DMS79 (cell line): ENCODE data around the gene C6orf132.
"Not testable (repeated sequence)": the region's sequence is repeated elsewhere in the genome, so short reads cannot be mapped to it uniquely, and the experiment has no call there.

Experiments used
- DNase-seq: peaks from one replicate; lab custom pipeline; 2025; lab: John Stamatoyannopoulos, UW

The C6orf132 gene

GRCh38 chr6:42142118-42142835 is at the start of gene C6orf132:
TSS of gene C6orf132 (minus strand) at chr6:42142620. CDS start at chr6:42142444, 176 bp downstream.
- no peak for DNase-seq

GRCh38 chr6:42190554-42191183 is 48.2 kb upstream of the C6orf132 start:
- DNase-seq: no peak

DNA sequence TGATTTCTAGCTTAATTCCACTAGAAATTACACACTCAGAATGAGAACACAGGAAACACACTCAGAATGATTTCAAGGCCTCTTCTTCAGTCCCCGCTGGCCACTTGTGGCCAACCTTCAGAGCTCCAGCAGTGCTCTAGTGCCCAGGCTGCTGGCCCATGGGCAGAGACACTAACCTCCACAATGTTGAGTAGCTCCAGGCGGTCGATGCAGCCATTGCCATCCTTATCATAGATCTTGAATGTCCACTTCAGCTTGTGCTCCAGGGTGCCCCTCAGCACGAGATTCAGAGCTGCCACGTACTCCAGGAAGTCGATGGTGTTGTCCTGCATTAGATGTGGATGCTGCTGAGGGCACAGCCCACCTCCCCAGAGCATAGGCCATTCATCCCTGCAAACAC is 46.0 kb upstream of the C6orf132 start:
- DNase-seq: no peak

DNA sequence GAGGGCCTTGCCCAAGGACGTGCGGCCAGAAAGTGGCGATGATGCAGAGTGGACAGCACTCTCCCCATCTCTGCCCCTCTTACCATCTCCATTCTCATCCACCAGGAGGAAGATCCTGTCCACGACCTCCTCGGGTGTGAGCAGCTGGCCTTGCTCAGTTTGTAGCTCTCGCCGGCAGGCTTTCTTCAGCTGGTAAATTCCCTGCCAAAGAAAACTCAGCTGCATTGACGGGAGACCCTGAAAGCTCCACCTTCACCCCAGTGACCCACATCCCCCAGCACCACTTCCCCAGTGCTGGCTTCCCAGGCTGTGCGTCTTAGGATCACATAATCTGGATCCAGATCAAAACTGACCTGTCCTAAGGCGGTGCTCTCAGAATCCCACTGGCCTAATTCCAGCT is 43.2 kb upstream of the C6orf132 start:
- DNase-seq: no peak

GRCh38 chr6:42184475-42184874 is 42.1 kb upstream of the C6orf132 start:
- DNase-seq: no peak

- DNase-seq: no peak
Observed at GRCh38 chr6:42182101-42182500, 39.7 kb upstream of the C6orf132 start.

DNA sequence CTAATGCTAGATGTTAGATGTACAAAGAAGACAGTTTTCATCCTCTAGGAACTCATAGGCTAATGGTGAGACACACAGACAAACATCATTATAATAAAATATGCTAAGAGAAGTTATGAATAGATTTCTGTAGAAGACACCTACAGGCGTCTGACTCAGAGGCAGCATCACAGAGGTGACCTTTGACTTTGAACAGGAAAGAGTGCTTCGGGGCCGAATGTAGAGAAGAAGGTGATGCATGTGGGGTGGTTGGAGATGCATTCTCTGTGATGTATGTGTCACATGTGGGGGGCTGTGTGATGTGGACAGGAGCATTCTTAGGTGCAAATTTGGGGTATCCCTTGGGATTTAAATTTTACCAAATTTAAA is 37.5 kb upstream of the C6orf132 start:
- DNase-seq: no peak

GRCh38 chr6:42179261-42179944 is 37.0 kb upstream of the C6orf132 start:
- DNase-seq: no peak

DNA sequence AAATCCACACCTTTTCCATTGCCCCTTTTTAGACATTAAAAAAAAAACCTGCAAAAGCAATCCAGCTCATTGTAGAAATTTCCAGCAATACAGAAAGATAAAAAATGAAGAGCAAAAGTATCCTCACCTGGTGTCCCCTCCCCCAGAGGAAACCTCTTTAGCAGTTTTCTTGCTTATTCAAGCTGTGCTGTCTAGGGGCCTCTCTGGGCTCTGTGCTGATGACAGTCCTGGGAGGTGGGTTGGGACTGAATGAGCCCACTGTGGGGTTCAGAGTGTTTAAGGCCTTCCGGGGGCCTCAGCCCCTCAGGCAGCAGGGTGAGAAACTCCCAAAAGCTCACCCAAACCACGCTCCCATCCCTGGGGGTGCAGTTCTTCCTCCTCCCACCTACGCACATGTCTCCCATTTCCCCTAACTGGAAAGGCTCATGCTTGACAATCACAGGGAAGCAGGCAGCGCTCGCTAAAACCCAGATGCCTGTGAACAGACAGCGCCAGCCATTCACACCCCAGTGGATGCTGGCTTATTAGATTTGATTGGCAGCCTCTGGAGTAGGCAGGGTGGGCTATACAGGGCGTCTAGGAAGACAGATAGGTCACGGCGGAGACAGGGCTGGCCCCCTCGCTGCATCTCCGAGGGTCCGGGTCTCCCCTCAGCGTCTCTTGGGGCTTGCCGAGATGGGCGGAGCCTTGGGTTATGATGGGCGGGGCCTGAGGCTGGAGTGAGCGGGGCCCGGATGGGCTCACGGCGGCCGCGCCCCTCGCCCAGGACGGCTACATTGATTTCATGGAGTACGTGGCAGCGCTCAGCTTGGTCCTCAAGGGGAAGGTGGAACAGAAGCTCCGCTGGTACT is 35.3 kb upstream of the C6orf132 start:
- DNase-seq: no peak

- DNase-seq: no peak
Observed at GRCh38 chr6:42176981-42177380, 34.6 kb upstream of the C6orf132 start.

GRCh38 chr6:42175860-42176259 is 33.4 kb upstream of the C6orf132 start:
- DNase-seq: no peak

DNA sequence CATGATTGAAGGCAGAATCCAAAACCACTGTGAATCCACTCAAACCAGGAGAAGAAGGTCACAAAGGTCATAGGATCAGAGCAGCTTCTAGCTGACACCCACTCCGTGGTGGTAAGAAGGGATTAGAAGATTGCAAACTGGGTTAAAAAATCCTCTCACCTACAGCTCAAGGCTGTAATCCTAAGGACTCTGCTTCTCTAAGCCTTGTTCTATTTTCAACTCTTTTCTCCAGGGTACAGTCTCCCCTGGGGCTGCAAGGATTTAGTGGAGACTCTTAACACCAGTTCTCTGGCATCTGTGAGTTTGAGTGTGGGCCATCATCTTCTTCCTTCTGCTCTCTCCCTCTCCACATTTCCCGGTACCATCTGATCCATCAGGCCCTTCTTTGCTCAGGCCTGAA is 30.7 kb upstream of the C6orf132 start, which contains the start of gene GUCA1A:
Gene GUCA1A, plus strand, starts transcription at position 264 of the 400 bp plus-strand sequence. CDS start 250 bp downstream, outside the sequence.
- no peak for DNase-seq

DNA sequence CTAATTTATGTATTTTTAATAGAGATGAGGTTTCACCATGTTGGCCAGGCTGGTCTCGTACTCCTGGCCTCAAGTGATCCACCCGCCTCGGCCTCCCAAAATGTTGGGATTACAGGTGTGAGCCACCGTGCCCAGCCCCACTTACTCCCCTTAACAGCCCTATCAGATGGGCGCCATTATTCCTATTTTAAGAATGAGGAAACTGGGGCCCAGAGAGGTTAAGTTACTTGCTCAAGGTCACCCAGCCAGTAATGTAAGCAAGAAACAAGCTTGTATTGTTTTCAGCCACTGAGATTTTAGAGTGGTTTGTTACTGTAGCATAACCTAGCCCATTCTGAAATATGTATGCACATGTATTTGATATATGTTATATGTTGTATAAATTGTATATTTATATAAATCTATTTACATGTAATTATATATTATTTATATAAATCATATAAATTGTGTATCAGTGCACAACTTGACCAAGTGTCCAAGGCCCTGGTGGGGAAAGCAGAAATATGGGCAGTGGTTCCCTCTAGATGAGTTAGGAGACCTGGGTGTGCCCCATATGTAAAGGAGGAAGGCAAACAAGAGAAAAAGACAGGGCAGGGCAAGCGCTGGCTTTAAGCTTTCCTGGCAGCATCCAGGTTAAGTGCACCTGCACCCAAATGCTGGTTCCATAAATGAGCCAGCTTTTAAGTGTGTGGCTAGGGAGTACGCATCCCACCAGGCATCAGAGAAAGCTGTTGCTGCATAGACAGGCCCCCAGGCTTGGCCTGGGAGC is 29.6 kb upstream of the C6orf132 start:
- DNase-seq: no peak

DNA sequence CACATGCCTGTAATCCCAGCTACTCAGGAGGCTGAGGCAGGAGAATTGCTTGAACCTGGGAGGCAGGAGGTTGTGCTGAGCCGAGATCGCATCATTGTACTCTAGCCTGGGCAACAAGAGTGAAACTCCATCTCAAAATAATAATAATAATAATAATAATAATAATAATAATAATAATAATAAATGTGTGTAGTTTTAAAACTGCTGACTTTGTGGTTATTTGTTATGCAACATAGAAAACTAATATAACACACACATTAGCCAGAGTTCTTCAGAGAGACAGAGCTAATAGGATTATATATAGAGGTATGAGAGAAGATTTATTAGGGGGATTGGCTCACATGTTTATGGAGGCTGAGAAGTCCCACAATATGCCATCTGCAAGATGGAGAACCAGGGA is 27.4 kb upstream of the C6orf132 start:
- not testable (repeated sequence) for DNase-seq

- DNase-seq: no peak
Observed at GRCh38 chr6:42168650-42169049, 26.2 kb upstream of the C6orf132 start.

- DNase-seq: peak; percentile 42
Observed at GRCh38 chr6:42166444-42167141, 24.2 kb upstream of the C6orf132 start.

DNA sequence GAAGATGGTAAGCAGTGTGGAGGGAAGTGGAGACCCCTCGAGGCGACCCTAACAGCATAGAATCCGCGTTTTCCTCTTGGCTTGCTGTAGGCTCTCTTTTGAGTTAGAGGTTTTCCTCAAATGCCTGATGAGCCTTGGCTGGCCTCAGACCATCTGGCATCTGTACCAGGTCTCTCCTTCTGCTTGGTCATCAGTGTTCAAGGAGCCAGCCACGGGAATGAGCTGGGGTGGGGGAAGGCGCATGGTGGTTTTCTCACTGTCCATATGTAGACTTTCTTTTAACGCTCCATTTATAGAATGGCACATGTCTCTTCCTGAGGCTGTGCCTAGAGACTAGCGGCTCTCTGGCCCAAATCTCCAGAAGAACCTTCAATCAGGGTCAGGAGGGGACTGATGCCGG is 22.6 kb upstream of the C6orf132 start:
- DNase-seq: no peak

DNA sequence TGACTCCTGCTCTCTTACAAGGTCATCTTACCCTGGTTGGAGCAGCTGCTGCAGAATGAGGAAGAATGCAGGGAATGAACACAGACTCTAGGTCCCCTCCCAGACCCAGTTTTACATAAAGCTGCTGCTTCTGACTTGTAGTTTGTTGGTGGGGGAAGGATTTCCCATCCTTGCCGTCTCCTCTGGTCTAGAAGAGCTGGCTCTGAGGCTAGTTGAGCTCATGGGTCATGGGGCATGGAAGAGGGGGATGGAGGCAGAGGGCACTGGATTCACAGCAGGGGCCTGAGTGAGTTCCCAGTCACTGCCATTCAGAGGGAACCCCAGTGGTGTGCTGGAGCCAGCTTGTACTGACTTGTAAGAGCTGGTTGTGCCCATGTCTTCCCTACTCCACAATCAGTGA is 21.6 kb upstream of the C6orf132 start:
- no peak for DNase-seq

DNA sequence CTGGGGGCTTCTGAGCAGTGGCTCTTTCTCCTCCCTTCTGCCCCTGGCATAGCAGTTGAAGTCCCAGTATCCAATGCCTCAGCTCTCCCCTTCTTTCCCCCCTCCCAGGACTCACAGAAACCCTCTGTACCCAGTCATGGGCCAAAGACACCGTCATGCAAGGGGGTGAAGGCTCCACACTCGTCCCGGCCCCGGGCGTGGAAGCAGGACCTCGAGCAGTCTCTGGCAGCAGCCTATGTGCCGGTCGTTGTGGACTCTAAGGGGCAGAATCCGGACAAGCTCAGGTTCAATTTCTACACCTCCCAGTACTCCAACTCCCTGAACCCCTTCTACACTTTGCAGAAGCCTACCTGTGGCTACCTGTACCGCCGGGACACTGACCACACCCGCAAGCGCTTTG is 20.4 kb upstream of the C6orf132 start:
- DNase-seq: no peak

DNA sequence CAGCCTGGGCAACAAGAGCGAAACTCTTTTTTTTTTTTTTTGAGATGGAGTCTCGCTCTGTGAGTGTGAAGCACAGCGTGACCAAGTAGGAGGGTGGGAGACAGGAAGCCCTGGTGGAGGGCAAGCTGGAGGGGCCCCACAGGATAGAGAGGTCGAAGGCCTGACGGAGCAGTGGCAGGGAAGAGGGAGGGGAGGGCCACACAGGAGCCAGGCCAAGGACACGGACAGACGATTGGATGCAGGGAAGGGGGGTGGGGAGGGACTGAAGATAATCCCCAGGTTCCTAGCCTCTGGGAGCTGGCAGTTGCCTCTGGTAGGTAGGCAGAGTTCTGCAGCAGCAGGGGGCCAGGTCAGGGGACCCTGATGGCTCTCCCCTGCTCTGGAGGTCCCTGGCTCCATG is 20.0 kb upstream of the C6orf132 start:
- DNase-seq: no peak
